H9 (cell line): ENCODE results near the gene PLIN4. TPM values are rescaled to one million over a fixed set of nuclear protein-coding genes. Genes with fewer than 3 reads are reported as not detected.

Source experiments
- DNase-seq: peaks from one replicate; pipeline ENCODE4 v3.0.0-alpha.2; 2017
- H2AFZ ChIP-seq: one replicate; pipeline ENCODE4 v1.6.1; 2013; ENCODE audit warnings: mild to moderate bottlenecking, low read length, control low read depth, moderate library complexity
- H2AK5ac ChIP-seq: 2 replicates; pipeline ENCODE4 v1.6.1; 2013; ENCODE audit warnings: low read length, control low read depth, mixed read lengths; ENCODE audit not compliant: insufficient read length
- H2BK120ac ChIP-seq: one replicate; pipeline ENCODE4 v1.6.1; 2013; ENCODE audit warnings: low read depth, mild to moderate bottlenecking, low read length, control low read depth, inconsistent platforms; ENCODE audit not compliant: poor library complexity, severe bottlenecking
- H2BK12ac ChIP-seq: 2 replicates; pipeline ENCODE4 v1.6.1; 2013; ENCODE audit warnings: low read length, control low read depth, mixed read lengths, low read depth; ENCODE audit not compliant: insufficient read length
- H2BK15ac ChIP-seq: 2 replicates; pipeline ENCODE4 v1.6.1; 2013; ENCODE audit warnings: low read depth, low read length, control low read depth
- H2BK20ac ChIP-seq: one replicate; pipeline ENCODE4 v1.6.1; 2013; ENCODE audit warnings: low read depth, mild to moderate bottlenecking, low read length, control low read depth, inconsistent platforms; ENCODE audit not compliant: poor library complexity, severe bottlenecking
- H2BK5ac ChIP-seq: 2 replicates; pipeline ENCODE4 v1.6.1; 2013; ENCODE audit warnings: low read length, control low read depth, mixed read lengths; ENCODE audit not compliant: insufficient read length
- H3K14ac ChIP-seq: 2 replicates; pipeline ENCODE4 v1.6.1; 2013; ENCODE audit warnings: low read length, control low read depth; ENCODE audit not compliant: insufficient read depth
- H3K18ac ChIP-seq: 2 replicates; pipeline ENCODE4 v1.6.1; 2013; ENCODE audit warnings: low read depth, mild to moderate bottlenecking, mixed read lengths, low read length, control low read depth; ENCODE audit not compliant: insufficient read length
- H3K23ac ChIP-seq: 2 replicates; pipeline ENCODE4 v1.6.1; 2013; ENCODE audit warnings: low read length, control low read depth, mixed read lengths, low read depth; ENCODE audit not compliant: insufficient read length
- H3K23me2 ChIP-seq: 2 replicates; pipeline ENCODE4 v1.6.1; 2013; ENCODE audit warnings: low read depth, mild to moderate bottlenecking, mixed read lengths, low read length, control low read depth; ENCODE audit not compliant: insufficient read length, poor library complexity, severe bottlenecking
- H3K27ac ChIP-seq: 2 replicates; pipeline ENCODE4 v1.5.1; 2013; ENCODE audit warnings: low read length, control low read depth, mixed read lengths, low read depth; ENCODE audit not compliant: insufficient read length
- H3K27me3 ChIP-seq: 2 replicates; pipeline ENCODE4 v1.6.1; 2013; ENCODE audit warnings: low read length, control low read depth, inconsistent platforms; ENCODE audit not compliant: insufficient read depth
- H3K4ac ChIP-seq: 2 replicates; pipeline ENCODE4 v1.6.1; 2013; ENCODE audit warnings: low read depth, mild to moderate bottlenecking, control low read depth, inconsistent platforms, low read length, moderate library complexity
- H3K4me1 ChIP-seq: 2 replicates; pipeline ENCODE4 v1.6.1; 2013; ENCODE audit warnings: low read length, control low read depth, inconsistent platforms; ENCODE audit not compliant: insufficient read depth
- H3K4me2 ChIP-seq: 2 replicates; pipeline ENCODE4 v1.6.1; 2013; ENCODE audit warnings: low read length, control low read depth, mixed read lengths; ENCODE audit not compliant: insufficient read length, insufficient read depth
- H3K56ac ChIP-seq: 2 replicates; pipeline ENCODE4 v1.6.1; 2013; ENCODE audit warnings: low read depth, mild to moderate bottlenecking, mixed read lengths, low read length, control low read depth; ENCODE audit not compliant: insufficient read length
- H3K79me1 ChIP-seq: 2 replicates; pipeline ENCODE4 v1.6.1; 2013; ENCODE audit warnings: low read depth, mild to moderate bottlenecking, moderate library complexity, low read length, control low read depth, inconsistent platforms; ENCODE audit not compliant: insufficient read depth, poor library complexity, severe bottlenecking
- H3K79me2 ChIP-seq: 2 replicates; pipeline ENCODE4 v1.6.1; 2013; ENCODE audit warnings: low read length, control low read depth, inconsistent platforms; ENCODE audit not compliant: insufficient read depth
- H3K9ac ChIP-seq: 2 replicates; pipeline ENCODE4 v1.6.1; 2013; ENCODE audit warnings: low read length, control low read depth, mixed read lengths; ENCODE audit not compliant: insufficient read length; ENCODE audit errors: extremely low read depth
- H3K9me3 ChIP-seq: one replicate; pipeline ENCODE4 v1.6.1; 2013; ENCODE audit warnings: low read depth, low read length, inconsistent platforms; ENCODE audit not compliant: control insufficient read depth
- H3T11ph ChIP-seq: one replicate; pipeline ENCODE4 v1.6.1; 2013; ENCODE audit warnings: mild to moderate bottlenecking, low read length, control low read depth, inconsistent platforms
- H4K20me1 ChIP-seq: one replicate; pipeline ENCODE4 v1.6.1; 2013; ENCODE audit not compliant: control insufficient read depth, insufficient read length, insufficient read depth
- H4K5ac ChIP-seq: 2 replicates; pipeline ENCODE4 v1.6.1; 2013; ENCODE audit warnings: low read depth, mild to moderate bottlenecking, mixed read lengths, low read length, control low read depth; ENCODE audit not compliant: insufficient read length
- H4K8ac ChIP-seq: replicated peaks from 2 replicates; pipeline ENCODE4 v1.6.1; 2013; ENCODE audit warnings: low read length, control low read depth, mixed read lengths, low read depth; ENCODE audit not compliant: insufficient read length
- H4K91ac ChIP-seq: 2 replicates; pipeline ENCODE4 v1.6.1; 2013; ENCODE audit warnings: low read depth, mild to moderate bottlenecking, moderate library complexity, mixed read lengths, low read length, control low read depth; ENCODE audit not compliant: insufficient read length
- H3K27ac Mint-ChIP-seq, 3 experiments: 2 replicates in 2 of 3; 3 replicates in 1 of 3; pipeline ENCODE4 v1.8.0; 2020 to 2021; ENCODE audit warnings: mixed read lengths in 3 of 3, mild to moderate bottlenecking in 1 of 3, moderate library complexity in 1 of 3
- H3K27me3 Mint-ChIP-seq: 2 replicates; pipeline ENCODE4 v1.8.0; 2021; ENCODE audit warnings: low read depth, mild to moderate bottlenecking, moderate library complexity, mixed read lengths
- H3K36me3 Mint-ChIP-seq, 3 experiments: 2 replicates in 2 of 3; 3 replicates in 1 of 3; pipeline ENCODE4 v1.8.0; 2020 to 2021; ENCODE audit warnings: low read depth in 3 of 3, mixed read lengths in 3 of 3; ENCODE audit not compliant: insufficient read depth in 1 of 3
- H3K4me1 Mint-ChIP-seq, 2 experiments: 2 replicates each; pipeline ENCODE4 v1.8.0; 2020; ENCODE audit warnings: mixed read lengths in 2 of 2
- H3K4me3 Mint-ChIP-seq, 2 experiments: 2 replicates in 1 of 2; 3 replicates in 1 of 2; pipeline ENCODE4 v1.8.0; 2020 to 2021; ENCODE audit warnings: mild to moderate bottlenecking in 2 of 2, mixed read lengths in 2 of 2, moderate library complexity in 1 of 2
- H3K9me3 Mint-ChIP-seq, 2 experiments: 2 replicates in 1 of 2; 3 replicates in 1 of 2; pipeline ENCODE4 v1.8.0; 2020; ENCODE audit warnings: mild to moderate bottlenecking in 2 of 2, mixed read lengths in 2 of 2, moderate library complexity in 1 of 2
- WGBS: extraction: QIAGEN DNeasy Blood & Tissue Kit; methylation state at CpG from one replicate; pipeline ENCODE4 v1.1.7; 2013; ENCODE audit warnings: missing lambda C conversion rate, low lambda C conversion rate, mixed read lengths; ENCODE audit not compliant: insufficient read length; ENCODE audit errors: extremely low coverage; 5-methylcytosine and 5-hydroxymethylcytosine counted together
- total RNA-seq: library from RNA; stranded (reverse); gene quantifications from 2 replicates; pipeline ENCODE4 v1.2.1, GENCODE V29; 2021
- TF ChIP-seq, protein P1 (sequence below): fragments of 200-600 bp; sonication (generic); conservative IDR thresholded peaks from 3 replicates; pipeline ENCODE4 v1.8.0; 2021; ENCODE audit warnings: antibody characterized with exemption, mild to moderate bottlenecking

PLIN4 gene
- total RNA-seq, 1 experiment from 2014 or later, result 1.1 TPM

- no peak overlapping the region for H2AK5ac ChIP-seq
- peaks cover 1% of the 10 kb centered on the region; the same call in 1 of the 2 replicates for H3K27me3 ChIP-seq
- WGBS, result no CpG with 5 or more reads among the region's 21 CpGs
- no peak overlapping the region for H2BK120ac ChIP-seq
- no peak overlapping the region for H2BK15ac ChIP-seq
- no peak overlapping the region for H3K27ac ChIP-seq
- TF ChIP-seq, protein P1, sequence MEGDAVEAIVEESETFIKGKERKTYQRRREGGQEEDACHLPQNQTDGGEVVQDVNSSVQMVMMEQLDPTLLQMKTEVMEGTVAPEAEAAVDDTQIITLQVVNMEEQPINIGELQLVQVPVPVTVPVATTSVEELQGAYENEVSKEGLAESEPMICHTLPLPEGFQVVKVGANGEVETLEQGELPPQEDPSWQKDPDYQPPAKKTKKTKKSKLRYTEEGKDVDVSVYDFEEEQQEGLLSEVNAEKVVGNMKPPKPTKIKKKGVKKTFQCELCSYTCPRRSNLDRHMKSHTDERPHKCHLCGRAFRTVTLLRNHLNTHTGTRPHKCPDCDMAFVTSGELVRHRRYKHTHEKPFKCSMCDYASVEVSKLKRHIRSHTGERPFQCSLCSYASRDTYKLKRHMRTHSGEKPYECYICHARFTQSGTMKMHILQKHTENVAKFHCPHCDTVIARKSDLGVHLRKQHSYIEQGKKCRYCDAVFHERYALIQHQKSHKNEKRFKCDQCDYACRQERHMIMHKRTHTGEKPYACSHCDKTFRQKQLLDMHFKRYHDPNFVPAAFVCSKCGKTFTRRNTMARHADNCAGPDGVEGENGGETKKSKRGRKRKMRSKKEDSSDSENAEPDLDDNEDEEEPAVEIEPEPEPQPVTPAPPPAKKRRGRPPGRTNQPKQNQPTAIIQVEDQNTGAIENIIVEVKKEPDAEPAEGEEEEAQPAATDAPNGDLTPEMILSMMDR, result no peak
- no peaks in the 10 kb centered on the region for H3K9me3 ChIP-seq
- no peak overlapping the region for H3K4me2 ChIP-seq
- no peak overlapping the region for H2BK5ac ChIP-seq
- H3K79me1 ChIP-seq, result no peaks in the 10 kb centered on the region
- H3K4ac ChIP-seq, result no peak overlapping the region
- no peak overlapping the region for H4K5ac ChIP-seq
- H2BK12ac ChIP-seq, result no peak overlapping the region
- Mint-ChIP-seq H3K9me3 (no peaks in the 10 kb centered on the region), H3K4me1 (no peaks in the 10 kb centered on the region), H3K27me3 (peaks cover 66% of the 10 kb centered on the region), H3K27ac (no peak overlapping the region; a peak in 1 of 7 replicates), H3K36me3 (peaks cover 10 to 27% (median 17%) of the 10 kb centered on the region in 3 experiments; a peak in 6 of 7 replicates), H3K4me3 (no peak overlapping the region)
- H2AFZ ChIP-seq, result no peak overlapping the region
- no peak overlapping the region for H3K23ac ChIP-seq
- no peak overlapping the region for H3T11ph ChIP-seq
- H4K20me1 ChIP-seq, result no peaks in the 10 kb centered on the region
- no peak overlapping the region for H3K18ac ChIP-seq
- no peak overlapping the region for H4K8ac ChIP-seq
- H2BK20ac ChIP-seq, result no peak overlapping the region
- no peak overlapping the region for H3K9ac ChIP-seq
- peaks cover 2% of the 10 kb centered on the region for H3K23me2 ChIP-seq
- H3K79me2 ChIP-seq, result no peaks in the 10 kb centered on the region
- H3K4me1 ChIP-seq, result no peaks in the 10 kb centered on the region
- no peak overlapping the region for H3K56ac ChIP-seq
- no peak for DNase-seq
- H4K91ac ChIP-seq, result no peak overlapping the region
- no peak overlapping the region for H3K14ac ChIP-seq
Measured at GRCh38 chr19:4508698-4509097, 9.6 kb downstream of the PLIN4 start.
